ENCODE results near the gene LRRC18.

LRRC18 gene

GRCh38 chr10:48872234-48872633 is 67.4 kb downstream of the LRRC18 start:
- DNase-seq = no peak
